ENCODE results near the gene TOX2. TPM values are rescaled to one million over a fixed set of nuclear protein-coding genes. Genes with fewer than 3 reads are reported as not detected.

TOX2 gene
- total and polyA plus RNA-seq, 2 donors from 2014 or later: 4.7 to 5.9 TPM

- H3K4me3 ChIP-seq (ENCODE audit: low read length in 3 of 3): no peak overlapping the region
- no peak overlapping the region for H3K9ac ChIP-seq (ENCODE audit: low read length in 3 of 3)
- peaks cover 0 to 4% (median 0%) of the 10 kb centered on the region in 3 donors for H3K4me1 ChIP-seq (ENCODE audit: control insufficient read depth in 2 of 3, insufficient read depth in 2 of 3, low read depth in 1 of 3, low read length in 3 of 3)
- intact Hi-C loops (cut with DNase I): no loop called here
- H3K36me3 ChIP-seq (ENCODE audit: control insufficient read depth in 2 of 3, insufficient read depth in 3 of 3, low read length in 3 of 3): no peaks in the 10 kb centered on the region
- no peak overlapping the region for H3K27ac ChIP-seq (ENCODE audit: low read depth in 2 of 2, low read length in 2 of 2)
- DNase-seq (peak in 1 of 5 donors; percentile 57), FAIRE-seq (no peak)
- H3K9me3 ChIP-seq (ENCODE audit: control insufficient read depth in 2 of 3, insufficient read depth in 1 of 3, low read length in 3 of 3): peaks cover 0 to 5% (median 0%) of the 10 kb centered on the region in 3 donors
- no peak for TF ChIP-seq CTCF (IDR thresholded peaks at IDR 0.05; ENCODE audit: borderline replicate concordance, extremely low read depth, insufficient read depth)
- H3K27me3 ChIP-seq (ENCODE audit: control insufficient read depth, insufficient read depth, low read length): no peaks in the 10 kb centered on the region
Observed at GRCh38 chr20:43900496-43900895, 14.2 kb upstream of the TOX2 start.

- no peak overlapping the region for H3K4me3 ChIP-seq (ENCODE audit: low read length in 3 of 3)
- peaks cover 0 to 4% (median 0%) of the 10 kb centered on the region in 3 donors for H3K4me1 ChIP-seq (ENCODE audit: control insufficient read depth in 2 of 3, insufficient read depth in 2 of 3, low read depth in 1 of 3, low read length in 3 of 3)
- H3K27ac ChIP-seq (ENCODE audit: low read depth in 2 of 2, low read length in 2 of 2): no peak overlapping the region
- no peaks in the 10 kb centered on the region for H3K27me3 ChIP-seq (ENCODE audit: control insufficient read depth, insufficient read depth, low read length)
- FAIRE-seq: no peak
- H3K9me3 ChIP-seq (ENCODE audit: control insufficient read depth in 2 of 3, insufficient read depth in 1 of 3, low read length in 3 of 3): peaks cover 0 to 5% (median 0%) of the 10 kb centered on the region in 3 donors
- no peaks in the 10 kb centered on the region for H3K36me3 ChIP-seq (ENCODE audit: control insufficient read depth in 2 of 3, insufficient read depth in 3 of 3, low read length in 3 of 3)
- intact Hi-C loops (cut with DNase I): no loop called here
- no peak for DNase-seq
- no peak overlapping the region for H3K9ac ChIP-seq (ENCODE audit: low read length in 3 of 3)
- no peak for TF ChIP-seq CTCF (IDR thresholded peaks at IDR 0.05; ENCODE audit: borderline replicate concordance, extremely low read depth, insufficient read depth)
Observed at GRCh38 chr20:43901296-43901695, 13.4 kb upstream of the TOX2 start.

- TF ChIP-seq CTCF (IDR thresholded peaks at IDR 0.05; ENCODE audit: borderline replicate concordance, extremely low read depth, insufficient read depth): no peak
- Histone ChIP-seq H3K9me3 (ENCODE audit: control insufficient read depth in 2 of 3, insufficient read depth in 1 of 3, low read length in 3 of 3) (peaks cover 0 to 5% (median 0%) of the 10 kb centered on the region in 3 donors), H3K36me3 (ENCODE audit: control insufficient read depth in 2 of 3, insufficient read depth in 3 of 3, low read length in 3 of 3) (no peaks in the 10 kb centered on the region), H3K4me1 (ENCODE audit: control insufficient read depth in 2 of 3, insufficient read depth in 2 of 3, low read depth in 1 of 3, low read length in 3 of 3) (peaks cover 0 to 4% (median 0%) of the 10 kb centered on the region in 3 donors), H3K4me3 (ENCODE audit: low read length in 3 of 3) (no peak overlapping the region), H3K27ac (ENCODE audit: low read depth in 2 of 2, low read length in 2 of 2) (no peak overlapping the region), H3K9ac (ENCODE audit: low read length in 3 of 3) (no peak overlapping the region), H3K27me3 (ENCODE audit: control insufficient read depth, insufficient read depth, low read length) (no peaks in the 10 kb centered on the region)
- peak in 1 of 5 donors; percentile 45 for DNase-seq
- FAIRE-seq: no peak
- intact Hi-C loops (cut with DNase I): no loop called here
Observed at GRCh38 chr20:43903953-43904826, 10.5 kb upstream of the TOX2 start.
